NCI-H2029 (cell line): ENCODE data around the gene TECRL.

Experiments
- DNase-seq: peaks from one replicate; lab custom pipeline; 2025; lab: John Stamatoyannopoulos, UW

The TECRL gene

GRCh38 chr4:64327237-64327636 lies 82.0 kb downstream of the TECRL start:
- no peak for DNase-seq

GRCh38 chr4:64326507-64326906 lies 82.7 kb downstream of the TECRL start:
- no peak for DNase-seq

- DNase-seq = no peak
These were observed 103.0 kb downstream of the TECRL start for GRCh38 chr4:64306255-64306565.

GRCh38 chr4:64305565-64306254 lies 103.5 kb downstream of the TECRL start:
- no peak for DNase-seq

DNA sequence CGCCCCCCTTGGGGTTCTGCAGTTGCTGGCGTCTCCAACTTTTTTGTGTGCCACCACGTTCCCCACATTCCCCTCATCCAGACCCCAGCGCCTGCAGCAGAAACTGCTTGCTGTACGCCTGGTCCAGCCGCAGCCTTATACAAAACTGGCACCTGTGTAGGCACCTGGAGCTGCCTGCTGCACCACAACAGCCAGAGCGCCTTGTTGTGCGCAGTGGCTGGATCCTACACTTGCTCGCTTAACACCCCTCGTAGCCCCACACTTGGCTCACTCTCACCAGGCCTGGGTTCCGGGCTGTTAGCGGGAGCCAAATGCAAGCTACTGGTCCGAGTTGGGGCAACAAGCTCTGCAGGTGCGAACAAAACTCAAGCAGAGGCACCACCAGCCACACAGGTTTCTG lies 136.8 kb downstream of the TECRL start:
- no peak for DNase-seq

DNA sequence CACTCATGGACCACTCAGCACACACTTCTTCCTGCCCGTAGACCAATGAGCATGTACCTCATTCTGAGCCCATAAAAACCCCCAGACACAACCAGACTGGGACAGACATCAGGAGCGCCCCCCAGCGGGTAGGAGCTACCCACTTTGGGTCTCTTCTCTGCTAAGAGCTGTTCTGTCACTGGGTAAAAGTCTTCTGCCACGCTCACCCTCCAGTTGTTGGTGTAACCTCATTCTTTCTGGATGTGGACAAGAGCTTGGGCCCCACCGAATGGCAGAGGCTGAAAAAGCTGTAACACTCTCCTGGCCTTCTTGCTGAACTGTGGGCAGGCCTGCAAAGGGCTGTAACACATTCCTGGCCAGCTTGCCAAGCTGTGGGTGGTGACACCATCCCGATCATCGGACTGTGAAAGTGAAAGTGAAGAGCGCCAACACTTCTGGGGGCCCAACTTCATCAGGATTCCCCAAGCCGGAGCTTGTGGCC lies 137.6 kb downstream of the TECRL start:
- peak; percentile 1 for DNase-seq

- DNase-seq = no peak
These were observed 142.6 kb downstream of the TECRL start for GRCh38 chr4:64266669-64267068.

- DNase-seq = no peak
These were observed 143.0 kb downstream of the TECRL start for GRCh38 chr4:64266263-64266662.

- DNase-seq = no peak
These were observed 157.5 kb downstream of the TECRL start for GRCh38 chr4:64251781-64252180.

DNA sequence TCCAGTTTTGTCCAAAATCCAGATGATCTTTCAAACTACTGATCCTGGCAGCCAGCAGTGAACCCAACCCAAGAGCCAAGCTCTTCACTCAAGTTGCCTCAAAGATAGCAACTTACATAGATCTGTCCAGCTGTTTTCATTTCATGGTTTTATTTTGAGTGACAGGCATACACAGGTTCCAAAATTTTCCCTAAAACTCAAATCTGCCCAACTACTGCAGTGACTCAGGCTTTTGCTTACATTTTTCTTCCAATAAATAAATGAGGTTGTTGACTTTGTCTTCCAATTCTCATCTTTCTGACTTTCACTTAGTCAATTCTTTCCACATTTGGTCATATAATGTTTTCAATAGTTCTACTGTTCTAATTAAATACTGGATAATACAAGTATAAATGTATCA lies 158.8 kb downstream of the TECRL start:
- DNase-seq = no peak

DNA sequence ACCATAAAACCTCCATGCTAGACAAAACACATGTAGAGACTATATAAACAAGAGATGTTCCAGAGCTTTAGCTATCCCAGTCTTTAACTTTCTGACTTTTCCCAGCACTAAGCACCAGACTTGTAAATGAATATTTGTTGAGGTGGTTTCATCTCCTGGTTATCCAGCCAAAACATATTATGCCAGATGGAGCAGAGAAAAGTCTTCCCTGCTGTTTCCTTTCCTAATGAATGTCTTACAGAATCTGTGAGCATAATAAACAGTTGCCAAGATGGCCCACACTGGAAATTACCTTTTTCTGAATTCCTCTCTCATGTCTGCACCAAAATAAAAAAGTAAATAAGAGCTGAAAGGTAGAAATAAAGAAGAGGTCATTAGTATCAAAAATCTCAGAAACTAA lies 159.2 kb downstream of the TECRL start:
- DNase-seq = no peak

- no peak for DNase-seq
These were observed 161.1 kb downstream of the TECRL start for GRCh38 chr4:64248186-64248585.

- DNase-seq = no peak
These were observed 178.4 kb downstream of the TECRL start for GRCh38 chr4:64230709-64231310.
